ENCODE data around the gene PAM.

Gene PAM

DNA sequence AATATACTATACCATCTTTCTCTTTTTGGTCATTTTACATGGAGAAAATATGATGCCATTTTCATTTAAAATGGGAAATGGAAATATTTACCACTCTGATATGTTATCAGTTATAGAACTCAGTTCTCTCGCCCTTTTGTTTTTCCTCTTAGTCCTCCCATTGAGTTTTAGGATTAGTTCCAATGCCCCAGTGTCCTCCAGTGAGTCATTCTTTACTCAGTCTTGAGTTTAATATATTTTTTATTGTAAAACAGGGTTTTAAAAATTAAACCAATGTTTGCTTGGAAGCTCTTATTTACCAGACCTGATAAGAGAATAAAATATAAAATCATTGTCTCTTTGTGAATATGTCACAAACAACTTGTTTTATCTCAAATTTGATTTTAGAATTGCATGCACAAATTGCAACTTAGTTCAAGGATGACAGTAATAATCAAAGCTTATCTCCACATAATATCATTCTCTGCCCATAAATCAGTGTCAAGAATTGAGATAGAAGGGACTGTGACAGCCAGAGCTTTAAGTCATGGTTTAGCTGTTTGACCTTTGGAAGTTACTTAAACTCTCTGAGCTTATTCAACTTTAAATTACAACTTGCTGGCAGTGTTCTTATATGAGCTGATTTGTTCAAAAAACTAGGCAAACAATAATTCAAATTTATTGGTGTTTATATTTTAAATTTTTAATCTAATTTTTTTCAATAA is 166.4 kb downstream of the PAM start:
- Histone ChIP-seq H3K36me3 (no peaks in the 10 kb centered on the region; the same call in 1 of the 2 replicates), H3K4me3 (ENCODE audit: low read depth, low read length) (no peak overlapping the region), H3K9me3 (no peaks in the 10 kb centered on the region), H3K27me3 (no peaks in the 10 kb centered on the region), H3K4me1 (peaks cover 20% of the 10 kb centered on the region)
- TF ChIP-seq, protein P1, sequence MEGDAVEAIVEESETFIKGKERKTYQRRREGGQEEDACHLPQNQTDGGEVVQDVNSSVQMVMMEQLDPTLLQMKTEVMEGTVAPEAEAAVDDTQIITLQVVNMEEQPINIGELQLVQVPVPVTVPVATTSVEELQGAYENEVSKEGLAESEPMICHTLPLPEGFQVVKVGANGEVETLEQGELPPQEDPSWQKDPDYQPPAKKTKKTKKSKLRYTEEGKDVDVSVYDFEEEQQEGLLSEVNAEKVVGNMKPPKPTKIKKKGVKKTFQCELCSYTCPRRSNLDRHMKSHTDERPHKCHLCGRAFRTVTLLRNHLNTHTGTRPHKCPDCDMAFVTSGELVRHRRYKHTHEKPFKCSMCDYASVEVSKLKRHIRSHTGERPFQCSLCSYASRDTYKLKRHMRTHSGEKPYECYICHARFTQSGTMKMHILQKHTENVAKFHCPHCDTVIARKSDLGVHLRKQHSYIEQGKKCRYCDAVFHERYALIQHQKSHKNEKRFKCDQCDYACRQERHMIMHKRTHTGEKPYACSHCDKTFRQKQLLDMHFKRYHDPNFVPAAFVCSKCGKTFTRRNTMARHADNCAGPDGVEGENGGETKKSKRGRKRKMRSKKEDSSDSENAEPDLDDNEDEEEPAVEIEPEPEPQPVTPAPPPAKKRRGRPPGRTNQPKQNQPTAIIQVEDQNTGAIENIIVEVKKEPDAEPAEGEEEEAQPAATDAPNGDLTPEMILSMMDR (IDR thresholded peaks at IDR 0.05; ENCODE audit: low read depth, low read length), result no peak
- no peak for DNase-seq

DNA sequence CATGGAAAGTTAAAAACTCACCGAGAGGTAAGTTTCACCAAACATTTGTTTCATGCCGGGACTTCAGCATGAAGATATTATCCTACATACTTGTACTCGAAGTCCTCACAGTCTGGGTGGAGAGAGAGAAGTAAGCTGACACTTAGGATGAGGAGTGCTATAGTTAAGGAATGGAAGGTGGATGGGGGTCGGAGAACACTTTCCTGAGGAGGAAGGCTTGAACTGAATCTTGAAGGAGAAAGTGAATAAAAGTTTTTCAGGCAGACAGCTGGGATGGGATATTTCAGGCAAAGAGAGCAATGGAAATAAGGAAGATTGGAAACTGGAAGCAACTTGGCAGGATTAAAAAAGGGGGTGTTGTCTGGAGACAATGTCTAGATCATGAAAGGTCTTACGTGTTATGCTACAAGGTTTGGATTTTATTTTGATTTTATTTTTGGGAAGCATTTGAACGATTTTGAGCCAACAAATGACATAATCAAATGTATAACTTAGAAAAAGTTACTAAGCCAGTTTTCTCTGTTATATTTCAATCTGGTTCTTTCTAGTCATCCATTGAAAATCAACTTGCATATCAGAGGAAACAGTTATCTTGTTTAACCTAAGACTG is 167.1 kb downstream of the PAM start:
- DNase-seq, result no peak
- no peaks in the 10 kb centered on the region for H3K27me3 ChIP-seq
- TF ChIP-seq, protein P1 (IDR thresholded peaks at IDR 0.05; ENCODE audit: low read depth, low read length), result no peak
- no peaks in the 10 kb centered on the region; the same call in 1 of the 2 replicates for H3K36me3 ChIP-seq
- H3K9me3 ChIP-seq, result no peaks in the 10 kb centered on the region
- no peak overlapping the region for H3K4me3 ChIP-seq (ENCODE audit: low read depth, low read length)
- H3K4me1 ChIP-seq, result peaks cover 20% of the 10 kb centered on the region

DNA sequence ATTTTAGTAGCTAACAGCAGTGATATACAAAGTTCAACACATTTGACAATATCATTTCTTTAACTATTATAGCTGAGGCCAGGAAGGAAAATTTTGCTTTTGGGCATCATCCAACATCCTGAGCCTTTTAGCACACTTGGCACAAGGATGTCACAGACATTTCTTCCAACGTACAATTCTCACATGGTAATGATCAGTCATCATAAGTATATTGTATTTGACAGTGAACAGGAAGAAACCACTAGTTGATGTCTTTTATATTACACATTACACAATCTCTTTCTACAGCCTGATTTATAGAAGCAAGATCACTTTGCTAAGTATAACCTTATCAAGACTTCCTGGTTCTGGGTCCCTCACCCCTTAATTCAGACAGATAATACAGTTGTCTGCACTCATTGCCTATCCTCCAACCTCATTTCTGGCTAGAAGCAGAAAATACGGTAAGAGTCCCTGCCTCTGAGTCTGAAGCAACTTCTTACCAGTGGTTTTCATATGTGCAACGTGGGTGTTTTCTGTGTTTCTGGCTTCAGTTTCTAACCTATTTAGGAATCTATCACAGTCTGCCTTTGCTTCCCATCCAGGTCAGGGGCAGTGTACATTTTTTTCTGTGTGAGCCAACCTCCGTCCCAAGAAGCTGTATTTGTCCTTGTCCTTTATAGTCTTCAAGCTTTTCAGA is 167.8 kb downstream of the PAM start:
- peak; percentile 14 for DNase-seq
- TF ChIP-seq, protein P1 (IDR thresholded peaks at IDR 0.05; ENCODE audit: low read depth, low read length), result no peak
- peaks cover 20% of the 10 kb centered on the region for H3K4me1 ChIP-seq
- no peaks in the 10 kb centered on the region; the same call in 1 of the 2 replicates for H3K36me3 ChIP-seq
- no peaks in the 10 kb centered on the region for H3K27me3 ChIP-seq
- H3K4me3 ChIP-seq (ENCODE audit: low read depth, low read length), result no peak overlapping the region
- H3K9me3 ChIP-seq, result no peaks in the 10 kb centered on the region

DNA sequence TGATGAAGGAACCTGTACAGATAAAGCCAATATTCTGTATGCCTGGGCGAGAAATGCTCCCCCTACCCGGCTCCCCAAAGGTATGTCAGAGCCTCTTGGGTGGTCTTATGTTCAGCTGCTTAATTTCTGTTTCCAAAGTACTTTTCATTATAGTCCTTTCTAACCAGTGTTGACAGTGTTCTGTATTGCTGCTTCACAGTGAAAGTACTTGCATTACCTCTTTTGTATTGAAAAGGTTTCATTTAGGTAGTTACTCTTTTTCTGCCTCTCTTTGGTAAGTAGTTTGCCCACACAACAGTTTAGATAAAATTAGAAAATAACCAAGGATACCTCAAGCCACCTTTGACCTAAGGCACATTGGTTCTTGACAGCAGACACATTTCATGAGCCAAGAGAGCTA is 169.9 kb downstream of the PAM start:
- H3K27me3 ChIP-seq, result no peaks in the 10 kb centered on the region
- H3K36me3 ChIP-seq, result no peaks in the 10 kb centered on the region; the same call in 1 of the 2 replicates
- no peak for DNase-seq
- no peak overlapping the region for H3K4me3 ChIP-seq (ENCODE audit: low read depth, low read length)
- peaks cover 20% of the 10 kb centered on the region for H3K4me1 ChIP-seq
- H3K9me3 ChIP-seq, result no peaks in the 10 kb centered on the region
- TF ChIP-seq, protein P1 (IDR thresholded peaks at IDR 0.05; ENCODE audit: low read depth, low read length), result no peak

DNA sequence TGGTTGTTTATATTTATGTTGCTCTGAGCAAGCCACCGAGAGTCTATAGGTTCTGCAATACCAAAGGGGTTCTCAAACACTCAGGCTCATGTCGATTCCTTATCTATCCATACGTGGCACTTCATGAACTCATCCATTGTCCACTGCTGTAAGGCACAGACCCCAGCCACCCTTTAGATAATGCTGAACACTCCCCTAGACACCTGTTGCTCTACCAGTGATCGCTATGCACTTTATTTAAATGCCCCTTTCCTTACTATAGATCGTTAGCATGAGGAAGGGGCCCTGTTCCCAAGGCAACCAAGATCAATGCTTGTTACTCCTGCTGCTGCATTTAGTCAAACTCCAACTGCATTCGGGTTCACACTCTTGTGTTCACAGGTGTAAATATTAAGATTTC is 171.9 kb downstream of the PAM start:
- DNase-seq, result no peak
- Histone ChIP-seq H3K4me1 (peaks cover 15% of the 10 kb centered on the region), H3K4me3 (ENCODE audit: low read depth, low read length) (no peak overlapping the region), H3K27me3 (no peaks in the 10 kb centered on the region), H3K36me3 (no peaks in the 10 kb centered on the region; the same call in 1 of the 2 replicates), H3K9me3 (no peaks in the 10 kb centered on the region)
- TF ChIP-seq, protein P1 (IDR thresholded peaks at IDR 0.05; ENCODE audit: low read depth, low read length), result no peak

Measured in BE2C (cell line).